Stimulated activated CD4-positive, alpha-beta T cell treated with anti-CD3 and anti-CD28 coated beads, Interleukin-1b, Interleukin-23, amount 100 ng/mL, for 48 hours (primary cell): ENCODE results near the gene RCN1.
"Not testable (repeated sequence)": the region's sequence is repeated elsewhere in the genome, so short reads cannot be mapped to it uniquely, and the experiment has no call there.

Experiments
- DNase-seq: peaks from one replicate; pipeline ENCODE4 v3.0.0-alpha.2; 2020

RCN1 gene

DNA sequence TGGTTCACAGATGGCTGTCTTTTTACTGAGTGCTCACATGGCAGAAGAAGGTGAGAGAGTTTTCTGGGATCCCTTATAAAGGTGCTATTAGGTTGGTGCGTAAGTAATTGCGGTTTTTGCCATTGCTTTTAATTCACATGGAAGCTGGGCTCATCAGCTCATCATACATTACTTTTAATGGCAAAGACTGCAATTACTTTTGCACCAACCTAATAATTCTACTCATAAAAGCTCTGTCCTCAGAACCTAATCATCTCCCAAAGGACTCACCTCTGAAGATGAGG lies 23.0 kb downstream of the RCN1 start:
- DNase-seq = no peak

- no peak for DNase-seq
Measured at GRCh38 chr11:32115446-32115845, 24.6 kb downstream of the RCN1 start.

DNA sequence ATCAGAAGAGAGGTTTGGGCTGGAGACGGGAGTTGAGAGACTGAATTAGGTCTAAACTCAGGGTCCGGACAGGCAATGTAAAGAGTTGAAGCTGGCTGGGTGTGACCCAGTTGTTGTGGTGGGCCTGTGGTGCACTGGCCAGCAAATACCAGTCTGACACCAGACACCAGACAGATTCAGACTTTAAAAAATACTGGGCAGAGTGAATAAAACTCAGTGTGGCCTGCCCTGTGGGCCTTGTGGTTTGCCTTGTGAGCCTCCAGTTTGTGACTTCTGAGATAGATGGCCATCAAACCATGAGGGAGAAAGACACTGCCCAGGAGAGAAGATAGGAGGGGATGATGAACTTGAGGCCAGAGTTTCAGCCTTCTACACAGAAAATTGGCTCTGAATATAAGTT lies 25.8 kb downstream of the RCN1 start:
- DNase-seq = no peak

- no peak for DNase-seq
Measured at GRCh38 chr11:32118025-32118974, 27.4 kb downstream of the RCN1 start.

DNA sequence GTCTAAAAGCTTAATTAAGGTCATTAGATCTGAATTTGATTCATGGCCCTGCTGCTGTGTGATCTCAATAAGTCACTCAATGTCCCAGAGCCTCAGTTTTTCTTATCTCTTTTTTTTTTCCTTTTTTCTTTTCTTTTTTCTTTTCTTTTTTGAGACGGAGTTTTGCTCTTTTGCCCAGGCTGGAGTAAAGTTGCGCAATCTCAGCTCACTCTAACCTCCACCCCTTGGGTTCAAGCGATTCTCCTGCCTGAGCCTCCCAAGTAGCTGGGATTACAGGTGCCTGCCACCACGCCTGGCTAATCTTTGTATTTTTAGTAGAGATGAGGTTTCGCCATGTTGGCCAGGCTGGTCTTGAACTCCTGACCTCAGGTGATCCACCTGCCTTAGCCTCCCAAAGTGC lies 28.3 kb downstream of the RCN1 start:
- DNase-seq = not testable (repeated sequence)

- DNase-seq = no peak
Measured at GRCh38 chr11:32121012-32121411, 30.1 kb downstream of the RCN1 start.

- no peak for DNase-seq
Measured at GRCh38 chr11:32122200-32122599, 31.3 kb downstream of the RCN1 start.

DNA sequence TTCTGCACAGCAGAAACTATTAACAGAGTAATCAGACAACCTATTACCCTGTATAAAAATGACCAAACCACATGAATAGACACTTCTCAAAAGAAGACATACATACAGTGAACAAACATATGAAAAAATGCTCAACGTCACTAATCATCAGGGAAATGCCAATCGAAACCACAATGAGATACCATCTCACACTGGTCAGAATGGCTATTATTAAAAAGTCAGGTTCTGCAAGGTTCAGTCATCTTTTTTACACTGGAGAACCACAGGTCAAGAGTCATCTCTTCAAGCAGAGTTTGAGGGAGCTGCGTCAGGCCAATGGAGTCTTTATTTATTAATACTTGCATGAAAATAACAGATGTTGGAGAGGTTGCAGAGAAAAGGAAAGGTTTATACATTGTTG lies 40.4 kb downstream of the RCN1 start:
- DNase-seq = no peak

GRCh38 chr11:32136657-32137056 lies 45.8 kb downstream of the RCN1 start:
- no peak for DNase-seq

GRCh38 chr11:32137263-32137662 lies 46.4 kb downstream of the RCN1 start:
- no peak for DNase-seq

GRCh38 chr11:32137869-32138268 lies 47.0 kb downstream of the RCN1 start:
- DNase-seq = no peak

- DNase-seq = no peak
Measured at GRCh38 chr11:32138902-32139301, 48.0 kb downstream of the RCN1 start.

GRCh38 chr11:32139896-32140520 lies 49.1 kb downstream of the RCN1 start:
- no peak for DNase-seq

DNA sequence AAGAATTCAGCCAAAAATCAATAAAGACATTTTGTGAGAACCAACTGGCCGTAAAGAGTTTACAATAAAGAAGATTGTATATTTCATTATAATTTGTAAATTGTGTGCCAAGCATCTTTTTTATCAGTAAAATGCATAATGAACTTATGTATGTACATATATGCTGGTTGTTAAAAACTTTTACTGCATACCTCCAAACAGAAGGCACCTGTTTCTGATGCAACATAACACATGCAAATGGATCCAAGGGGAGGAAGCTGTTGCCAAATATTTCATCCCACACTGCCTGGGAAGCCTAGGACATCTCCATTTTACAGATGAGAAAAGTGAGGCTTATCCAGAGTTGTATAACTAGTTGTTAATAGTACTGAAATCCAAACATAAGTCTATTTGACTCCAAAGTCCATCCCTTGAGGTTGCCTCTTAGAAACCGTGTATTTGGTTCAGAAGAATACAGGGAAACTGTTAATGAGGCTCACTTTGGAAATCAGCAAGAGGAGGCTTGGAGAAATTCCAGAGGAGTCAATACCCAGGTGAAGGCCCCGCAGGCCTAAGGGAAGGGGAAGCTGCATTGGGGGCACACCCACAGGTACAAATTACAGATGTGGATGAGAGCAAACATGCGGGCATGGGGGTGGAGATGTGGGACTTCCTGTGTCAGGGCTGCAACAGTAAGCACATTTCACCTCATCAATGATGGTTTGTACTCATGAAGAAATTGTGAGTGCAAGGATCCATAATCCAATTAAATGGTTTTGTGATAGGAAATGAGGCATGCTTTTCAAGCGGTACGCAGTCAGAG lies 51.1 kb downstream of the RCN1 start:
- DNase-seq = no peak

- no peak for DNase-seq
Measured at GRCh38 chr11:32143378-32143777, 52.5 kb downstream of the RCN1 start.

DNA sequence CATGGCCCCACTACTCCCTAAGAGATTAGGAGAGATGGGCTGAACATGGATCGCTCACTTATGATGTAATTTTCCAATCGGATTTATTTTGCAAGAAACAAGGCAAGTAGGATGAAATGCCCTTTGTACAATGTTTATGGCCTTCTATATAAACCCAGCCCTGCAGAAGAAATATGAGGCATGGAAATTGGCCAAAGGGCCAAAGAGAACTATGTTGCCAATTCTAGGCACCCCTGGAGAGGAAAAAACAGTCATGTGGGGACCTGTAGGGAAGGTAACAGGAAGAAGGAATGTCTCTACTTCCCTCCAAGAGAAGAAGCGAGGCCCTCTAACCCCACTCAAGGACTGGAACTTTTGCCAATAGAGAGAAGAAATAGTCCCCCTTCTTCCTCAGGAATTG lies 54.4 kb downstream of the RCN1 start:
- no peak for DNase-seq

GRCh38 chr11:32148895-32149294 lies 58.0 kb downstream of the RCN1 start:
- DNase-seq = no peak

GRCh38 chr11:32149748-32150147 lies 58.9 kb downstream of the RCN1 start:
- DNase-seq = no peak

DNA sequence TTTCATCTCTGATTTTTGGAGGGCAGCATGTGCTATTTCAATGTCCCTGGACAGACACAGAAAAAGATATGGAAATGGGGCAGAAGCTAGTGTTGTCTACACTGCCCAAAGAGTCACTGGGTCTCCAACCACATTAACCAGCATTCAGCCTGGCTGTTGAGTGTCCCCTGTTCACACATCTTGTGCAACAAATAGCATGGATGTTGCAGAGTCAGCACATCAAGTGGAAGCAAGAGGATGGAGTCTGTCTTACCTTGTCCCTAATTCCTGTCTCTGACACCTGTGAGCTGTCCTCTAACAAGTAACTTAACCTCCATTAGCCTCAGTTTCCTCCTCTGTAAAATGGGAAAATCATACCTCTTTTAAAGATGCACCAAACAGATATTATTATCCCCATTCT lies 60.2 kb downstream of the RCN1 start:
- DNase-seq = no peak

GRCh38 chr11:32152216-32152615 lies 61.3 kb downstream of the RCN1 start:
- DNase-seq = no peak

DNA sequence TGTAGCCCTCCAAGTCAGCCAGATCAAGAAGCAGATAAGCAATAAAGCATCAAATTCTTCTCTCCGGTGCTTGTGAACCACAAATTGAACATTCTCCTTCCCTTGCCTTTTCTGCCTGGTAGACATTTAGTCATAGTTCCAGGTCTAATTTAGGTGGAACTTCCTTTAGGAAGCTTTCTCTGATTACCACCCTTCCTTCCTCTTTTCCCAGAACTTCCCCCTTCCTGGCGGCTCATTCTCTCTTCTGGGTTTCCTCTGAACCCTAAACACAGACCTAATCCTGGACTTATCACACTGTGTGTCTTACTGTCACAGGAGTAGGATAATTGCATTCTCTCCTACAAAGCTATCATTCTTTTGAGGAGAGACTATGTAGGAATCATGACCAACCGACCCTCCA lies 61.9 kb downstream of the RCN1 start:
- no peak for DNase-seq

DNA sequence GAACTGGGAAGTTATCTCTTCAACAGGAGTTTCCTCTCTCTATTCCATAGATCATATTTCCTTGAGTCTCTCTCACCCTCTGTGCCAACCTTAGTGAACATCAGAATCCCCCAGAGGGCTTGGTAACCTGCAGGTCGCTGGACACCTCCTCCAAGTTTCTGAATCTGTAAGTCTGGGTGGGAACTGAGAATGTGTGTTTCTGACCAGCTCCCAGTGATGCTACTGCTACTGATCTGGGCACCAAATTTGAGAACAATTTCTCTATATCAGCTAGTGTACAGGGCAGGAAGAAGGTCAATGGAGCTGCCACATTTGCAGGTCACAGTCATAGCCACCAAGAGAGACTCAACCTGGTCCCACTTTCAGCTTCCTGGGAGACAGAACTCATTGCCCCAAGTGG lies 62.9 kb downstream of the RCN1 start:
- no peak for DNase-seq

DNA sequence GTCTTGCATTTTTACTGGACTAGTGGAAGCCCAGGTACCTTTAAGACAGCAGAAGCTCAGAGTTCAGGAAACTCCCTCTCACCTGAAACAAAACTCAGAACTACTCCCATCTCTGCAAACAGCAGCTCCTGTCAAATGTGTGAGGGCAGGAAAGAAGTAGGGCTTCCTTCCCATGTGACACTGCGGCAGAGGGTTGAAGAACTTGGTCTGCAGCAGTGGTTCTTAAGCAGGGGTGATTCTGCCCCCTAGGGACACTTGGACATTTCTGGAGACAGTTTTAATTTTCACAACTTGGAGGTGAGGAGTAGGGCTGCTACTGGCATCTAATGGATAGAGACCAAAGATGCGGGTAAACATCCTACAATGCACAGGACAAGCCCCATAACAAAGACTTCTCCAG lies 63.4 kb downstream of the RCN1 start:
- DNase-seq = no peak
